Fibroblast of mammary gland (primary cell): ENCODE data around the gene WNT2.
A peak's percentile ranks its signal among the peaks of the same experiment; 100 is the strongest.

Source experiments
- DNase-seq: peaks from one replicate; pipeline ENCODE4 v3.0.0-alpha.2; 2010; ENCODE audit warnings: low read depth
- H3K4me3 ChIP-seq: 2 replicates; pipeline ENCODE4 v1.5.1; 2011; ENCODE audit warnings: low read depth, mild to moderate bottlenecking, low read length, moderate library complexity; ENCODE audit not compliant: control insufficient read depth
- TF ChIP-seq, protein P1 (sequence below): conservative IDR thresholded peaks from 2 replicates; pipeline ENCODE4 v1.5.1; 2011; ENCODE audit warnings: low read depth, low read length, inconsistent platforms; ENCODE audit not compliant: control insufficient read depth, insufficient read depth

The WNT2 gene

DNA sequence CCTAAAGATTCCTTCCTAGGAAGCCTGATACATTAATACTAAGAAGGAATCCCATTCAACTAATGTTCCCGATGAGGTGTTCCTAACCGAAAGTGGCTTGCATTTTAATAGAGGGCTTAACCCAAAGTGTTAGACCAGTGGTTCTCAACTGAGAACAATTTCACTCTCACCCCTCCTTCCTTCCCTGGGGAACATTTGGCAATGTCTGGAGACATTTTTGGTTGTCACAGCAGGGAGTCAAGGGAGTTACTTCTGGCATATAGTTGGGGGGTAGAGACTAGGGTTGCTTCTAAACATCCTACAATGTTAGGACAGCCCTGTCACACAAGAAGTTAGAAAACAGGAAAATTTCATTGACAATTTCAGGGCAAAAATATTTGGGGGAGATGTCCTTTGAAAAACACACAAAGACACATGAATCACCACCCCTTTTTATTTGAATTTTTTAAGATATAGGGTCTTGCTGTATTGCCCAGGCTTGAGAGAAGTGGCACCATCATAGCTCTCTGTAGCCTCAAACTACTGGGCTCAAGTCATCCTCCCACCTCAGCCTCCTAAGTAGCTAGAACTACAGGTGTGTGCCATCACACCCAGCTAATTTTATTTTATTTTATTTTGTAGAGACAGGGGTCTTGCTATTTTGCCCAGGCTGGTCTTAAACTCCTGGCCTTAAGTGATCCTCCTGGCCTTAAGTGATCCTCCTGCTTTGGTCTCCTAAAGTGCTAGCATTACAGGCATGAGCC lies 50.7 kb downstream of the WNT2 start:
- TF ChIP-seq, protein P1, sequence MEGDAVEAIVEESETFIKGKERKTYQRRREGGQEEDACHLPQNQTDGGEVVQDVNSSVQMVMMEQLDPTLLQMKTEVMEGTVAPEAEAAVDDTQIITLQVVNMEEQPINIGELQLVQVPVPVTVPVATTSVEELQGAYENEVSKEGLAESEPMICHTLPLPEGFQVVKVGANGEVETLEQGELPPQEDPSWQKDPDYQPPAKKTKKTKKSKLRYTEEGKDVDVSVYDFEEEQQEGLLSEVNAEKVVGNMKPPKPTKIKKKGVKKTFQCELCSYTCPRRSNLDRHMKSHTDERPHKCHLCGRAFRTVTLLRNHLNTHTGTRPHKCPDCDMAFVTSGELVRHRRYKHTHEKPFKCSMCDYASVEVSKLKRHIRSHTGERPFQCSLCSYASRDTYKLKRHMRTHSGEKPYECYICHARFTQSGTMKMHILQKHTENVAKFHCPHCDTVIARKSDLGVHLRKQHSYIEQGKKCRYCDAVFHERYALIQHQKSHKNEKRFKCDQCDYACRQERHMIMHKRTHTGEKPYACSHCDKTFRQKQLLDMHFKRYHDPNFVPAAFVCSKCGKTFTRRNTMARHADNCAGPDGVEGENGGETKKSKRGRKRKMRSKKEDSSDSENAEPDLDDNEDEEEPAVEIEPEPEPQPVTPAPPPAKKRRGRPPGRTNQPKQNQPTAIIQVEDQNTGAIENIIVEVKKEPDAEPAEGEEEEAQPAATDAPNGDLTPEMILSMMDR = no peak
- no peak for DNase-seq

GRCh38 chr7:117271566-117271965 lies 51.3 kb downstream of the WNT2 start:
- H3K4me3 ChIP-seq = no peak overlapping the region
- TF ChIP-seq, protein P1 = no peak
- peak; percentile 75 for DNase-seq

More for the DNA sequence above, 50.7 kb downstream of the WNT2 start:
- no peak overlapping the region for H3K4me3 ChIP-seq

DNA sequence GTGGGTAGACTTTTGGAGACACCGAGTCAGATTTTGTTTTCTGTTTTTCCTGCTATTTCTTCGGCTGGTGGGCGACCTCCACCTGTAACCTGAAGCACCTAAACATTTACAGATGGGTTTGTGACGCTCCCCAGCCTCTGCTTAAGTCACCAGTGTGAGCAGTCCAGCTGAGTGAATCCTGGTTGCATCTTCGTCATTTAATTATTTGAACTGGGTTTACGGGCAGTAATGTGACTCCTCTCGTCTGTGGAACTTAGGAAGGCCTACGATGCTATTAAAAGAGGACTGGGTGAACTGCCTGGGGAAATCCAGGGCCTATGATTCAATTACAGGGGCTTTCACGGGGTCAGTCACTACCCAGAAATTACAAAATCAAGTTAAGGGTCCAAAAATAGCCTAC lies 52.5 kb downstream of the WNT2 start:
- no peak overlapping the region for H3K4me3 ChIP-seq
- TF ChIP-seq, protein P1 = no peak

DNA sequence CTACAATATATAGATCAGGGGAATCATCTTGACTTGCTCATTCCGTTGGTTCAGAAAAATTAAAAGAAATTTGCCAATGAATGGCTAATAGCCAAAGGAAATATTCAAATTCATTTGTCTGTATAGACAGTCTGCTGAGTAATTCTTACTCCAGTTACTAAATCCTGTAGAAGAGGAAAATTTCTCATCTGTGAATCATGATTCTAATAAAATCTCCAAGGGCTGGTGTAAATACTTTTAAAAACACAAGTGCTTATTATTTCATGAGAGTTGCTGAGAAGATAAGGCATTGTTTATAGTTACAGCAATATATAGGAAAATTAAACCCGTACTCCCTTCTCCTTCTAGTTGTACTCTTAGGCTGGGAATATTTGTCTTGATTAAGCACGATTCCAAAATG lies 53.0 kb downstream of the WNT2 start:
- H3K4me3 ChIP-seq = no peak overlapping the region
- peak; percentile 89 for DNase-seq
- TF ChIP-seq, protein P1 = no peak

More for the DNA sequence above, 52.5 kb downstream of the WNT2 start:
- DNase-seq = peak; percentile 97

- TF ChIP-seq, protein P1 = no peak
- H3K4me3 ChIP-seq = no peak overlapping the region
- peak; percentile 99 for DNase-seq
Measured at GRCh38 chr7:117269417-117269816, 53.4 kb downstream of the WNT2 start.

DNA sequence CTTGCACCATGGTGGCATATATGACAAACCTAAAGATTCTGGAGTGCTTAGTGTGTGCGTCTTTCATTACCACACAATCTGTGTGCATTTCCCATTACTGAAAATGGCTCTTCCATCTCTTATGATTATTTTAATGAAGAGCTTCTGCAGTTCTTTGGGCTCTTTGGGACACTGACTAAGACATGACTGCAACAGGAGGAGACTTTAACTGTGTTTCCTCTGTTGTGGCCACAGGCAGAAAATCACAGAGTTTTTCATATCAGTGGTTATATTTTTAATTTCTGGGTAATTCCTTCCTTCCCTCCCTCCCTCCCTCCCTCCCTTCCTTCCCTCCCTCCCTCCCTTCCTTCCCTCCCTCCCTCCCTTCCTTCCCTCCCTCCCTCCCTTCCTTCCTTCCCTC lies 58.1 kb downstream of the WNT2 start:
- TF ChIP-seq, protein P1 = no peak
- DNase-seq = no peak
- H3K4me3 ChIP-seq = no peak overlapping the region
